K562 (cell line): ENCODE measurements around the gene TMEM89. TPM values are rescaled to one million over a fixed set of nuclear protein-coding genes. Genes with fewer than 3 reads are reported as not detected.

Experiments
- ATAC-seq: fragments of 200-7000 bp; cut with Tn5 transposase; 3 replicates; pipeline ENCODE4 v1.9.1; 2020; ENCODE audit warnings: moderate library complexity
- BruUV-seq: library from RNA; stranded (reverse); fragments of 400-500 nt; replicated peaks from 2 replicates; lab custom pipeline; 2021; lab: Mats Ljungman, UMichigan
- CTCF ChIA-PET: fragments of 300-600 bp; formaldehyde crosslinking; extraction: SDS; loops from one replicate; lab custom pipeline; 2021; ENCODE audit warnings: low intra/inter-chr PET ratio; lab: Yijun Ruan, JAX
- POLR2A ChIA-PET: fragments of 300-600, 350-650 bp; sonication (Branson Sonifier 250); formaldehyde crosslinking; extraction: SDS; loops from one replicate; lab custom pipeline; 2021; ENCODE audit warnings: antibody characterized with exemption, inconsistent platforms; lab: Yijun Ruan, JAX
- DNase-seq, 4 experiments: peaks; one replicate each; pipeline versions ENCODE4 v3.0.0 to v3.0.0-alpha.2; 2011 to 2018; ENCODE audit warnings: low spot score in 3 of 4, mixed read lengths in 3 of 4; ENCODE audit errors: extremely low read depth in 1 of 4
- FAIRE-seq: peaks from 2 replicates; lab custom pipeline; 2011; peaks lifted over from hg19 to GRCh38; lab: Jason Lieb, UNC
- H2AFZ ChIP-seq: 2 replicates; pipeline ENCODE4 v1.6.0; 2011; ENCODE audit warnings: low read depth, low read length, control low read depth, inconsistent platforms
- H3K27ac ChIP-seq: fragments of 200-600 bp; 3 replicates; pipeline ENCODE4 v1.8.0; 2011; ENCODE audit warnings: low read depth, mild to moderate bottlenecking, control low read depth, inconsistent platforms, low read length, moderate library complexity, mixed read lengths; ENCODE audit errors: extremely low read depth
- H3K27me3 ChIP-seq, 2 experiments: fragments of 300-600 bp in 1 of 2; 2 replicates in 1 of 2; 3 replicates in 1 of 2; pipeline versions ENCODE4 v1.6.0 to v1.8.0; 2011; ENCODE audit warnings: inconsistent platforms in 2 of 2, low read length in 2 of 2, mild to moderate bottlenecking in 1 of 2, mixed read lengths in 1 of 2, moderate library complexity in 1 of 2; ENCODE audit not compliant: control insufficient read depth in 2 of 2, insufficient read depth in 2 of 2
- H3K36me3 ChIP-seq: fragments of 300-600 bp; 3 replicates; pipeline ENCODE4 v1.8.0; 2011; ENCODE audit warnings: mild to moderate bottlenecking, low read length, inconsistent platforms; ENCODE audit not compliant: control insufficient read depth, insufficient read depth
- H3K4me1 ChIP-seq, 2 experiments: fragments of 200-600 bp in 1 of 2; replicated peaks in 1 of 2; 2 replicates in 1 of 2; 3 replicates in 1 of 2; pipeline versions ENCODE4 v1.5.1 to v1.8.0; 2011; ENCODE audit warnings: inconsistent platforms in 2 of 2, low read length in 2 of 2, mild to moderate bottlenecking in 1 of 2, mixed read lengths in 1 of 2, moderate library complexity in 1 of 2; ENCODE audit not compliant: control insufficient read depth in 2 of 2, insufficient read depth in 2 of 2
- H3K4me2 ChIP-seq: 2 replicates; pipeline ENCODE4 v1.6.1; 2011; ENCODE audit warnings: low read length, control low read depth, inconsistent platforms, mixed read lengths; ENCODE audit not compliant: insufficient read depth
- H3K4me3 ChIP-seq: fragments of 200-600 bp; sonication (generic), shearing (Covaris generic); 2 replicates; pipeline ENCODE4 v1.5.1; 2016; ENCODE audit warnings: control low read depth, inconsistent platforms
- H3K79me2 ChIP-seq: fragments of 200-600 bp; 3 replicates; pipeline ENCODE4 v1.8.0; 2011; ENCODE audit warnings: low read length, inconsistent platforms; ENCODE audit not compliant: control insufficient read depth, insufficient read depth
- H3K9ac ChIP-seq, 2 experiments: 2 replicates each; pipeline versions ENCODE4 v1.6.0 to v1.6.1; 2011; ENCODE audit warnings: low read depth in 2 of 2, low read length in 2 of 2, control low read depth in 1 of 2, inconsistent platforms in 1 of 2, mild to moderate bottlenecking in 1 of 2, mixed read lengths in 1 of 2; ENCODE audit not compliant: insufficient read depth in 1 of 2
- H3K9me1 ChIP-seq: one replicate; pipeline ENCODE4 v1.6.0; 2011; ENCODE audit warnings: inconsistent platforms, mild to moderate bottlenecking, low read length, moderate library complexity; ENCODE audit not compliant: control insufficient read depth, insufficient read depth
- H3K9me3 ChIP-seq: replicated peaks from 2 replicates; pipeline ENCODE4 v1.5.1; 2011; ENCODE audit warnings: low read depth, low read length, inconsistent platforms; ENCODE audit not compliant: control insufficient read depth, insufficient read depth
- H4K20me1 ChIP-seq: replicated peaks from 2 replicates; pipeline ENCODE4 v1.6.1; 2011; ENCODE audit warnings: low read length, inconsistent platforms, mixed read lengths; ENCODE audit not compliant: control insufficient read depth, insufficient read depth
- DNMT1 ChIP-seq: fragments of 450-650 bp; IDR thresholded peaks from 2 replicates; pipeline ENCODE4 v1.6.1; 2016; ENCODE audit warnings: antibody characterized with exemption, mild to moderate bottlenecking
- FIP1L1 ChIP-seq: fragments of 200-400 bp; formaldehyde crosslinking; IDR thresholded peaks from 2 replicates; pipeline ENCODE4 v1.6.1; 2018; ENCODE audit warnings: mild to moderate bottlenecking, low read depth, low read length; ENCODE audit not compliant: poor library complexity, severe bottlenecking
- ILF3 ChIP-seq: fragments of 450-650 bp; IDR thresholded peaks from 2 replicates; pipeline ENCODE4 v1.6.1; 2018; ENCODE audit warnings: antibody characterized with exemption, mild to moderate bottlenecking, moderate library complexity, borderline replicate concordance
- KDM1A ChIP-seq, 2 experiments: fragments of 450-650 bp; IDR thresholded peaks; 2 replicates each; pipeline ENCODE4 v1.6.1; 2016; ENCODE audit warnings: mild to moderate bottlenecking in 2 of 2
- MAFK ChIP-seq: IDR thresholded peaks from 2 replicates; pipeline ENCODE4 v1.6.1; 2011; ENCODE audit warnings: low read length, improper control_type of control experiment
- NFIX ChIP-seq: fragments of 250-450 bp; sonication (Bioruptor Pico); IDR thresholded peaks from 2 replicates; pipeline ENCODE4 v1.4.0; 2020; ENCODE audit warnings: low read depth, mild to moderate bottlenecking, moderate library complexity
- ZNF12 ChIP-seq: sonication (generic); formaldehyde crosslinking; IDR thresholded peaks from 2 replicates; pipeline ENCODE4 v1.4.0; 2020; ENCODE audit warnings: mild to moderate bottlenecking, missing genetic modification reagents
- ZNF134 ChIP-seq: fragments of 250-450 bp; sonication (Bioruptor Pico); conservative IDR thresholded peaks from 2 replicates; pipeline ENCODE4 v1.4.0; 2020
- ZNF766 ChIP-seq: fragments of 200-800 bp; sonication (Bioruptor generic); conservative IDR thresholded peaks from 2 replicates; pipeline ENCODE4 v1.6.1; 2016; ENCODE audit warnings: missing genetic modification characterization, missing compliant biosample characterization
- ZNF77 ChIP-seq: fragments of 250-450 bp; sonication (Bioruptor Pico); IDR thresholded peaks from 2 replicates; pipeline ENCODE4 v1.5.0; 2020
- WGBS: fragments of 100-300 bp; shearing (Covaris generic); methylation state at CpG from one replicate; pipeline ENCODE4 v1.1.6; 2016; ENCODE audit warnings: low coverage, mixed read lengths; ENCODE audit not compliant: insufficient coverage; ENCODE audit errors: missing lambda C conversion rate; 5-methylcytosine and 5-hydroxymethylcytosine counted together
- in situ Hi-C: fragments of 300-500 bp; cut with MboI; formaldehyde crosslinking; loops from 4 replicates; pipeline ENCODE4 v1.15.0; 2018; ENCODE audit warnings: inconsistent platforms, mixed read lengths
- intact Hi-C: fragments of 100-400 bp; cut with micrococcal nuclease; formaldehyde crosslinking; loops from 2 replicates; pipeline ENCODE4 v1.14.2; 2022
- polyA plus RNA-seq, 8 experiments: library from polyadenylated mRNA; depleted of rRNA in 4 of 8; stranded (reverse) in 5 of 8; unstranded in 3 of 8; fragments of >200 nt; fragmentation: Nextera tagmentation in 2 of 8; fragmentation: Illumina TruSeq in 1 of 8; extraction: Ambion mirVana in 2 of 8; extraction: Trizol in 1 of 8; gene quantifications; 2 replicates each; pipeline versions ENCODE4 v1.2.1 to v1.2.3, GENCODE V29; 2011 to 2014; ENCODE audit warnings: inconsistent platforms in 1 of 8, missing spikeins in 1 of 8
- total RNA-seq, 7 experiments: library from RNA; depleted of rRNA in 6 of 7; stranded (reverse); fragments of >200 nt in 6 of 7; fragmentation: Illumina TruSeq in 2 of 7; extraction: Trizol in 2 of 7; gene quantifications; 2 replicates each; pipeline versions ENCODE4 v1.2.1 to v1.2.3, GENCODE V29; 2011 to 2021; ENCODE audit warnings: low replicate concordance in 1 of 7
- TF ChIP-seq, protein P1 (sequence below): fragments of 450-650 bp; IDR thresholded peaks from 2 replicates; pipeline ENCODE4 v1.6.1; 2018; ENCODE audit warnings: mild to moderate bottlenecking, low read depth; ENCODE audit not compliant: partially characterized antibody
- TF ChIP-seq, protein P2 (sequence below): fragments of 250-450 bp; sonication (Bioruptor Pico); IDR thresholded peaks from 2 replicates; pipeline ENCODE4 v1.8.0; 2022; ENCODE audit warnings: inconsistent platforms
- TF ChIP-seq, protein P3 (sequence below): fragments of 250-450 bp; sonication (Bioruptor Pico); IDR thresholded peaks from 2 replicates; pipeline ENCODE4 v1.8.0; 2022; ENCODE audit warnings: moderate library complexity, mild to moderate bottlenecking, inconsistent platforms
- TF ChIP-seq, protein P4 (sequence below): sonication (generic); formaldehyde crosslinking; IDR thresholded peaks from 2 replicates; pipeline ENCODE4 v1.8.0; 2022; ENCODE audit warnings: mild to moderate bottlenecking, missing genetic modification reagents
- TF ChIP-seq, protein P5 (sequence below): sonication (generic); formaldehyde crosslinking; IDR thresholded peaks from 2 replicates; pipeline ENCODE4 v1.8.1; 2023; ENCODE audit warnings: mild to moderate bottlenecking, missing genetic modification reagents

TMEM89 gene
- total and polyA plus RNA-seq, 9 of the 15 experiments (the other 6 are each of a cell fraction or from before 2014, with no cell fraction given) = not detected

DNA sequence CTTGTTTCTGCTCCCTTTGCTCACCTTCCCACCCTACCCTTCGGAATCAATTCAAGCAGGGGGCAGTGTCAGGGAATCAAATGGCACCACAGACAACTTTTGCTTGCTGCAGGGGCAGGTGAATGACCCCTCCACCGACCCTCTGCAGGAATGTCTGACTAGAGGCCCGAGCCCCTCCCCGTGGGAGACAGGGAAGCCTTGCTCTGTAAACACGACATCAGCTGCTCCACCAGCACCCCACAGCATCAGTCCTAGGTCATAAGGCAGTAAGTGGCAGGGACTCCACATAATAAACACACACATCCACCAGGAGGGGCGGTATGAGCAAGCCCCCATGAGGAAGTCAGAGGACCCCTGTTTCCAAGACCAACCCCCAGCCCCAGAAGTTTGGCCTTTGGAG lies 15.7 kb upstream of the TMEM89 start:
- Histone ChIP-seq H3K27me3 (no peaks in the 10 kb centered on the region), H3K4me3 (no peak overlapping the region), H4K20me1 (no peaks in the 10 kb centered on the region), H3K4me1 (peaks cover 6 to 48% of the 10 kb centered on the region in 2 experiments; a peak in 4 of 5 replicates), H3K9ac (peak overlapping the region in 1 of 2 experiments; percentile 4; a peak in 1 of 4 replicates), H2AFZ (no peak overlapping the region), H3K9me1 (peaks cover 4% of the 10 kb centered on the region), H3K36me3 (peaks cover 14% of the 10 kb centered on the region; the same call in 1 of the 3 replicates), H3K27ac (no peak overlapping the region), H3K4me2 (no peak overlapping the region), H3K9me3 (no peaks in the 10 kb centered on the region), H3K79me2 (peaks cover 11% of the 10 kb centered on the region)
- BruUV-seq = no TSS peak
- POLR2A ChIA-PET = interaction anchor here (0.6 kb wide), 1 partner anchor 407 kb away, joined by 4 read pairs; no protein-coding TSS in a partner anchor
- ATAC-seq = no peak
- intact Hi-C loops (loop anchor here (5.0 kb wide), 1 partner anchor 80 kb away; the partner anchor contains the start of gene PFKFB4), in situ Hi-C loops (no loop called here)
- FAIRE-seq = no peak
- 55% methylated on average over 3 of the region's 6 CpGs for WGBS
- DNase-seq = no peak
- CTCF ChIA-PET = no interaction called here
- TF ChIP-seq ZNF134 (CRISPR knock-in tag) = no peak
- TF ChIP-seq ZNF766 (CRISPR knock-in tag) = no peak
- no peak for TF ChIP-seq ZNF77
- TF ChIP-seq, protein P1, sequence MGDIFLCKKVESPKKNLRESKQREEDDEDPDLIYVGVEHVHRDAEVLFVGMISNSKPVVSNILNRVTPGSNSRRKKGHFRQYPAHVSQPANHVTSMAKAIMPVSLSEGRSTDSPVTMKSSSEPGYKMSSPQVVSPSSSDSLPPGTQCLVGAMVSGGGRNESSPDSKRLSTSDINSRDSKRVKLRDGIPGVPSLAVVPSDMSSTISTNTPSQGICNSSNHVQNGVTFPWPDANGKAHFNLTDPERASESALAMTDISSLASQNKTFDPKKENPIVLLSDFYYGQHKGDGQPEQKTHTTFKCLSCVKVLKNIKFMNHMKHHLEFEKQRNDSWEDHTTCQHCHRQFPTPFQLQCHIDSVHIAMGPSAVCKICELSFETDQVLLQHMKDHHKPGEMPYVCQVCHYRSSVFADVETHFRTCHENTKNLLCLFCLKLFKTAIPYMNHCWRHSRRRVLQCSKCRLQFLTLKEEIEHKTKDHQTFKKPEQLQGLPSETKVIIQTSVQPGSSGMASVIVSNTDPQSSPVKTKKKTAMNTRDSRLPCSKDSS = no peak
- TF ChIP-seq ZNF12 (CRISPR knock-in tag) = no peak
- no peak for TF ChIP-seq KDM1A (IDR thresholded peaks at IDR 0.05)
- TF ChIP-seq FIP1L1 = no peak
- TF ChIP-seq, protein P2, sequence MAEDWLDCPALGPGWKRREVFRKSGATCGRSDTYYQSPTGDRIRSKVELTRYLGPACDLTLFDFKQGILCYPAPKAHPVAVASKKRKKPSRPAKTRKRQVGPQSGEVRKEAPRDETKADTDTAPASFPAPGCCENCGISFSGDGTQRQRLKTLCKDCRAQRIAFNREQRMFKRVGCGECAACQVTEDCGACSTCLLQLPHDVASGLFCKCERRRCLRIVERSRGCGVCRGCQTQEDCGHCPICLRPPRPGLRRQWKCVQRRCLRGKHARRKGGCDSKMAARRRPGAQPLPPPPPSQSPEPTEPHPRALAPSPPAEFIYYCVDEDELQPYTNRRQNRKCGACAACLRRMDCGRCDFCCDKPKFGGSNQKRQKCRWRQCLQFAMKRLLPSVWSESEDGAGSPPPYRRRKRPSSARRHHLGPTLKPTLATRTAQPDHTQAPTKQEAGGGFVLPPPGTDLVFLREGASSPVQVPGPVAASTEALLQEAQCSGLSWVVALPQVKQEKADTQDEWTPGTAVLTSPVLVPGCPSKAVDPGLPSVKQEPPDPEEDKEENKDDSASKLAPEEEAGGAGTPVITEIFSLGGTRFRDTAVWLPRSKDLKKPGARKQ (CRISPR knock-in tag) = no peak
- TF ChIP-seq ILF3 = no peak
- no peak for TF ChIP-seq DNMT1
- TF ChIP-seq, protein P3, sequence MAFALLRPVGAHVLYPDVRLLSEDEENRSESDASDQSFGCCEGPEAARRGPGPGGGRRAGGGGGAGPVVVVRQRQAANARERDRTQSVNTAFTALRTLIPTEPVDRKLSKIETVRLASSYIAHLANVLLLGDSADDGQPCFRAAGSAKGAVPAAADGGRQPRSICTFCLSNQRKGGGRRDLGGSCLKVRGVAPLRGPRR (CRISPR knock-in tag) = no peak
- no peak for TF ChIP-seq NFIX (CRISPR knock-in tag)
- TF ChIP-seq, protein P4, sequence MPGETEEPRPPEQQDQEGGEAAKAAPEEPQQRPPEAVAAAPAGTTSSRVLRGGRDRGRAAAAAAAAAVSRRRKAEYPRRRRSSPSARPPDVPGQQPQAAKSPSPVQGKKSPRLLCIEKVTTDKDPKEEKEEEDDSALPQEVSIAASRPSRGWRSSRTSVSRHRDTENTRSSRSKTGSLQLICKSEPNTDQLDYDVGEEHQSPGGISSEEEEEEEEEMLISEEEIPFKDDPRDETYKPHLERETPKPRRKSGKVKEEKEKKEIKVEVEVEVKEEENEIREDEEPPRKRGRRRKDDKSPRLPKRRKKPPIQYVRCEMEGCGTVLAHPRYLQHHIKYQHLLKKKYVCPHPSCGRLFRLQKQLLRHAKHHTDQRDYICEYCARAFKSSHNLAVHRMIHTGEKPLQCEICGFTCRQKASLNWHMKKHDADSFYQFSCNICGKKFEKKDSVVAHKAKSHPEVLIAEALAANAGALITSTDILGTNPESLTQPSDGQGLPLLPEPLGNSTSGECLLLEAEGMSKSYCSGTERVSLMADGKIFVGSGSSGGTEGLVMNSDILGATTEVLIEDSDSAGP (CRISPR knock-in tag) = no peak
- TF ChIP-seq, protein P5, sequence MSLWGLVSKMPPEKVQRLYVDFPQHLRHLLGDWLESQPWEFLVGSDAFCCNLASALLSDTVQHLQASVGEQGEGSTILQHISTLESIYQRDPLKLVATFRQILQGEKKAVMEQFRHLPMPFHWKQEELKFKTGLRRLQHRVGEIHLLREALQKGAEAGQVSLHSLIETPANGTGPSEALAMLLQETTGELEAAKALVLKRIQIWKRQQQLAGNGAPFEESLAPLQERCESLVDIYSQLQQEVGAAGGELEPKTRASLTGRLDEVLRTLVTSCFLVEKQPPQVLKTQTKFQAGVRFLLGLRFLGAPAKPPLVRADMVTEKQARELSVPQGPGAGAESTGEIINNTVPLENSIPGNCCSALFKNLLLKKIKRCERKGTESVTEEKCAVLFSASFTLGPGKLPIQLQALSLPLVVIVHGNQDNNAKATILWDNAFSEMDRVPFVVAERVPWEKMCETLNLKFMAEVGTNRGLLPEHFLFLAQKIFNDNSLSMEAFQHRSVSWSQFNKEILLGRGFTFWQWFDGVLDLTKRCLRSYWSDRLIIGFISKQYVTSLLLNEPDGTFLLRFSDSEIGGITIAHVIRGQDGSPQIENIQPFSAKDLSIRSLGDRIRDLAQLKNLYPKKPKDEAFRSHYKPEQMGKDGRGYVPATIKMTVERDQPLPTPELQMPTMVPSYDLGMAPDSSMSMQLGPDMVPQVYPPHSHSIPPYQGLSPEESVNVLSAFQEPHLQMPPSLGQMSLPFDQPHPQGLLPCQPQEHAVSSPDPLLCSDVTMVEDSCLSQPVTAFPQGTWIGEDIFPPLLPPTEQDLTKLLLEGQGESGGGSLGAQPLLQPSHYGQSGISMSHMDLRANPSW = no peak
- no peak for TF ChIP-seq MAFK
